ENCODE measurements around the gene CCR6. TPM values are rescaled to one million over a fixed set of nuclear protein-coding genes. Genes with fewer than 3 reads are reported as not detected.

CCR6 gene
- total RNA-seq, 2 experiments from 2014 or later = 0.10 to 0.35 TPM

GRCh38 chr6:167139761-167140160, 16.9 kb downstream of the CCR6 start:
- Histone ChIP-seq H3K27ac (ENCODE audit: low read depth, low read length, poor library complexity, severe bottlenecking) (no peak overlapping the region), H4K20me1 (ENCODE audit: insufficient read depth, low read length) (no peaks in the 10 kb centered on the region), H3K4me3 (ENCODE audit: low read depth, low read length, poor library complexity, severe bottlenecking) (no peak overlapping the region), H3K9me2 (ENCODE audit: insufficient read depth, low read length) (no peaks in the 10 kb centered on the region), H3K79me2 (ENCODE audit: insufficient read depth, low read depth, low read length) (no peaks in the 10 kb centered on the region), H3K4me2 (ENCODE audit: low read length) (no peak overlapping the region), H3K4me1 (ENCODE audit: insufficient read depth, low read length, poor library complexity, severe bottlenecking) (peaks cover 28% of the 10 kb centered on the region), H3K36me3 (ENCODE audit: insufficient read depth, low read length) (no peaks in the 10 kb centered on the region), H2AFZ (ENCODE audit: low read length) (no peak overlapping the region), H3K9me3 (ENCODE audit: low read length) (0 out of 2 replicates have a peak, but pooled peaks cover 2% of the 10 kb centered on the region)
- CTCF ChIA-PET (ENCODE audit: unreplicated experiment) = interaction anchor here (0.9 kb wide), 1 partner anchor 13 kb away, joined by 3 read pairs; no protein-coding TSS in a partner anchor
- no TSS peak for BruUV-seq (replicated peaks)
- intact Hi-C loops (cut with micrococcal nuclease; ENCODE audit: unreplicated experiment) = loop anchor here (2.0 kb wide), 2 partner anchors 25 to 189 kb away; no protein-coding TSS in a partner anchor
- peak; percentile 35 for DNase-seq (ENCODE audit: low spot score)
- TF ChIP-seq CTCF (conservative IDR thresholded peaks at IDR 0.05; ENCODE audit: low read length) (peak; percentile 50), EZH2phosphoT487 (IDR thresholded peaks at IDR 0.05; ENCODE audit: borderline replicate concordance, low read depth, low read length) (no peak)
- POLR2A ChIA-PET = interaction anchor here (0.6 to 3.9 kb wide), 6 partner anchors 17 to 500 kb away, joined by 3 to 23 read pairs (median 3); partner anchors contain the start of gene CCR6

- no peak overlapping the region for H3K27ac ChIP-seq (ENCODE audit: low read depth, low read length, poor library complexity, severe bottlenecking)
- peak overlapping the region; percentile 9; the same call in 1 of the 2 replicates for H3K4me2 ChIP-seq (ENCODE audit: low read length)
- BruUV-seq (replicated peaks) = no TSS peak
- H3K36me3 ChIP-seq (ENCODE audit: insufficient read depth, low read length) = no peaks in the 10 kb centered on the region
- H3K9me2 ChIP-seq (ENCODE audit: insufficient read depth, low read length) = no peaks in the 10 kb centered on the region
- no peaks in the 10 kb centered on the region for H4K20me1 ChIP-seq (ENCODE audit: insufficient read depth, low read length)
- peaks cover 28% of the 10 kb centered on the region for H3K4me1 ChIP-seq (ENCODE audit: insufficient read depth, low read length, poor library complexity, severe bottlenecking)
- H3K4me3 ChIP-seq (ENCODE audit: low read depth, low read length, poor library complexity, severe bottlenecking) = no peak overlapping the region
- intact Hi-C loops (cut with micrococcal nuclease; ENCODE audit: unreplicated experiment) = loop anchor here (2.0 kb wide), 2 partner anchors 26 to 190 kb away; no protein-coding TSS in a partner anchor
- ChIA-PET POLR2A (interaction anchor here (0.5 to 3.9 kb wide), 11 partner anchors 11 to 501 kb away, joined by 3 to 23 read pairs (median 3); partner anchors contain the start of gene CCR6), CTCF (ENCODE audit: unreplicated experiment) (interaction anchor here (0.6 to 1.4 kb wide), 6 partner anchors 11 to 363 kb away, joined by 3 to 4 read pairs (median 3); no protein-coding TSS in a partner anchor)
- DNase-seq (ENCODE audit: low spot score) = peak; percentile 42
- H2AFZ ChIP-seq (ENCODE audit: low read length) = no peak overlapping the region
- H3K79me2 ChIP-seq (ENCODE audit: insufficient read depth, low read depth, low read length) = no peaks in the 10 kb centered on the region
- TF ChIP-seq EZH2phosphoT487 (IDR thresholded peaks at IDR 0.05; ENCODE audit: borderline replicate concordance, low read depth, low read length) (no peak), CTCF (conservative IDR thresholded peaks at IDR 0.05; ENCODE audit: low read length) (peak; percentile 45)
- 0 out of 2 replicates have a peak, but pooled peaks cover 4% of the 10 kb centered on the region for H3K9me3 ChIP-seq (ENCODE audit: low read length)
These were observed 17.9 kb downstream of the CCR6 start for GRCh38 chr6:167140589-167141474.

Data from OCI-LY7 (cell line).